ENCODE data around the gene ZXDC. TPM values are rescaled to one million over a fixed set of nuclear protein-coding genes. Genes with fewer than 3 reads are reported as not detected.

ZXDC gene
- total and polyA plus RNA-seq, 2 donors (not counting 1 experiment from before 2014, with no cell fraction given) = 38.9 to 70.9 TPM

DNA sequence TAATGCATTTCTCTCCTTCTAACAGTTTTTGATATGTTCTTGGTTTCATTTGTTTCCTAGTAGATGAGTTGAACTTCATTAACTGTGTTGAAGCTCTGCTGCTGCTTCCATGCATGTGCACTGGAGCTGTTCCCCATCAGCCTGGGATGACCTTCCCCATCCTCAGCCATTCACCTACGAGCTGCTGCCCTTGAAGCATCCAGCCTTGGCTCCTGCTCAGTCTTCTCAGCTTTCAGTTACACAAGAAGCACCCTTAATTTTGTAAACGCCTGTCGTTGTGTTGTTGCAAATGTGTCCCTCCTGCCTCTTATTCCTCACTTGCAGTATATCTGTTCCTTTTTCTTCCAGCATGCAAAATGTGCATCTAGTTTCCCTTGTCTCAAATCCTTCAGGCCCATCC, 8.5 kb upstream of the ZXDC start:
- Histone ChIP-seq H2AFZ (ENCODE audit: insufficient read depth, low read depth, low read length, poor library complexity, severe bottlenecking) (no peak overlapping the region), H3K27ac (ENCODE audit: low read length in 2 of 2) (no peak overlapping the region), H3K4me1 (ENCODE audit: control insufficient read depth in 2 of 2, insufficient read depth in 2 of 2, low read length in 2 of 2) (peaks cover 5 to 6% of the 10 kb centered on the region in 2 donors), H3K4me2 (replicated peaks; ENCODE audit: low read depth, low read length, poor library complexity, severe bottlenecking) (no peak overlapping the region), H3K9ac (ENCODE audit: low read length) (no peak overlapping the region), H3K79me2 (ENCODE audit: control insufficient read depth, insufficient read depth, low read length) (no peaks in the 10 kb centered on the region), H3K9me3 (ENCODE audit: control extremely low read depth in 1 of 3, control insufficient read depth in 2 of 3, insufficient read depth in 1 of 3, low read length in 2 of 3) (no peaks in the 10 kb centered on the region), H3K36me3 (replicated peaks in 1 of 2; ENCODE audit: control extremely low read depth in 1 of 2, control insufficient read depth in 1 of 2, extremely low read depth in 1 of 2, insufficient read depth in 2 of 2, low read length in 1 of 2) (no peaks in the 10 kb centered on the region), H3K27me3 (replicated peaks in 1 of 4; ENCODE audit: control extremely low read depth in 1 of 4, control insufficient read depth in 3 of 4, insufficient read depth in 4 of 4, low read length in 3 of 4) (no peaks in the 10 kb centered on the region), H4K20me1 (ENCODE audit: control insufficient read depth, insufficient read depth, low read length, poor library complexity, severe bottlenecking) (no peaks in the 10 kb centered on the region), H3K4me3 (ENCODE audit: control extremely low read depth in 1 of 5, extremely low read depth in 1 of 5, insufficient read depth in 1 of 5, low read depth in 2 of 5, low read length in 4 of 5) (no peak overlapping the region)
- Mint-ChIP-seq H3K9me3 (ENCODE audit: insufficient read depth) (no peaks in the 10 kb centered on the region), H3K4me3 (no peak overlapping the region), H3K27me3 (peaks cover 5% of the 10 kb centered on the region), H3K4me1 (peaks cover 3% of the 10 kb centered on the region), H3K27ac (no peak overlapping the region)
- CTCF ChIA-PET = interaction anchor here (0.9 kb wide), 1 partner anchor 36 kb away, joined by 7 read pairs; no protein-coding TSS in a partner anchor
- 82% methylated on average over 3 of the region's 3 CpGs for WGBS (ENCODE audit: insufficient coverage)
- intact Hi-C loops (cut with micrococcal nuclease) = no loop called here
- POLR2A ChIA-PET = no interaction called here
- no peak for ATAC-seq (ENCODE audit: low read depth)
- no peak for DNase-seq
- TF ChIP-seq EZH2 (IDR thresholded peaks at IDR 0.05; ENCODE audit: borderline replicate concordance, insufficient read depth, low read depth, low read length, poor library complexity, severe bottlenecking) = no peak
- no peak for TF ChIP-seq CTCF (IDR thresholded peaks at IDR 0.05)

DNA sequence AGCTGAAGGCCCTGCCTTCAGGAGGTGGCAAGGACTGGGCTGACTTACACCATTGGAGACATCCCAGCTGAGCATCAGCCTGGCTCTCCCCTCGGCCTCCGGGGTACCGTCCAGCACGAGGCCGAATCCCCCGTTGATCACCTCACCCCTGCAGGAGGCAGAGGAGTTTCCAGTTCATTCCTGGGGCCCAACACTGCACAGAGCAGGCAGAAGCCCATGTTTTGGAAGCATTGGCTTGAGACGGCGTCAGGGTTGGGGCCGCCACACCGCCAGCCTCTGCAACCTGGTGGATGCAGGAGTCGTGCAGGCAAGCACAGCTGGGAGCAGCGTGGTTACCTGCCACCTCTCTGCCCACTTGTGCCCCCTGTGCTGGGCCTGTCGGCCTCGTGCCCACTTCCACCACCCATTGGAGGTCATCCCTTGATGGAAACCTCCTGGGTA, 7.7 kb upstream of the ZXDC start:
- Mint-ChIP-seq H3K4me1 (peaks cover 3% of the 10 kb centered on the region), H3K27ac (no peak overlapping the region), H3K27me3 (peaks cover 4% of the 10 kb centered on the region), H3K4me3 (no peak overlapping the region), H3K9me3 (ENCODE audit: insufficient read depth) (no peaks in the 10 kb centered on the region)
- H3K27me3 ChIP-seq (replicated peaks in 1 of 4; ENCODE audit: control extremely low read depth in 1 of 4, control insufficient read depth in 3 of 4, insufficient read depth in 4 of 4, low read length in 3 of 4) = no peaks in the 10 kb centered on the region
- TF ChIP-seq EZH2 (IDR thresholded peaks at IDR 0.05; ENCODE audit: borderline replicate concordance, insufficient read depth, low read depth, low read length, poor library complexity, severe bottlenecking) = no peak
- no peaks in the 10 kb centered on the region for H4K20me1 ChIP-seq (ENCODE audit: control insufficient read depth, insufficient read depth, low read length, poor library complexity, severe bottlenecking)
- DNase-seq (no peak), ATAC-seq (ENCODE audit: low read depth) (no peak)
- peaks cover 5 to 6% of the 10 kb centered on the region in 2 donors for H3K4me1 ChIP-seq (ENCODE audit: control insufficient read depth in 2 of 2, insufficient read depth in 2 of 2, low read length in 2 of 2)
- no peaks in the 10 kb centered on the region for H3K79me2 ChIP-seq (ENCODE audit: control insufficient read depth, insufficient read depth, low read length)
- intact Hi-C loops (cut with micrococcal nuclease) = no loop called here
- H3K36me3 ChIP-seq (replicated peaks in 1 of 2; ENCODE audit: control extremely low read depth in 1 of 2, control insufficient read depth in 1 of 2, extremely low read depth in 1 of 2, insufficient read depth in 2 of 2, low read length in 1 of 2) = no peaks in the 10 kb centered on the region
- 81% methylated on average over 14 of the region's 14 CpGs for WGBS (ENCODE audit: insufficient coverage)
- no peak overlapping the region for H2AFZ ChIP-seq (ENCODE audit: insufficient read depth, low read depth, low read length, poor library complexity, severe bottlenecking)
- H3K9ac ChIP-seq (ENCODE audit: low read length) = no peak overlapping the region
- H3K4me2 ChIP-seq (replicated peaks; ENCODE audit: low read depth, low read length, poor library complexity, severe bottlenecking) = no peak overlapping the region
- no peaks in the 10 kb centered on the region for H3K9me3 ChIP-seq (ENCODE audit: control extremely low read depth in 1 of 3, control insufficient read depth in 2 of 3, insufficient read depth in 1 of 3, low read length in 2 of 3)
- ChIA-PET POLR2A (no interaction called here), CTCF (no interaction called here)
- no peak overlapping the region for H3K27ac ChIP-seq (ENCODE audit: low read length in 2 of 2)
- no peak overlapping the region for H3K4me3 ChIP-seq (ENCODE audit: control extremely low read depth in 1 of 5, extremely low read depth in 1 of 5, insufficient read depth in 1 of 5, low read depth in 2 of 5, low read length in 4 of 5)
